ENCODE results near the gene RLF.

The RLF gene

DNA sequence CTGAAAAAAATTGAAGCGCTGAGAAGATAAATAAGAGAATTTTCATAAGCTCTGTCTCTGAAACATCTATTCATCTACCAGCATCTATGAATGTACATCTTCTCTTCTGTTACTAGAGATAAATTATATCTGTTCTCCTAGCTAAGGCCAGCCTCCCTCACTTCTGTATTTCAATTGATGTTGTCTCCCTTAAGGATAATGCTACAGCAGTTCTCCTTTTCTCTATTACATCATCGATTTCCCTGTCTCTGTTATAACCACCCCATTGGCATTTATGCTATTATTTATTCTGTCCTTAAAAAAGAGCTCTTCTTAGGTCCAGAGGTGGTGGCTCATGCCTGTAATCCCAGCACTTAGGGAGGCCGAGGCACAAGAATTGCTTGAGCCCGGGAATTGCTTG, 43.7 kb downstream of the RLF start:
- TF ChIP-seq FOXP2 (optimal IDR thresholded peaks at IDR 0.05; ENCODE audit: borderline replicate concordance, extremely low read depth, extremely low read length, insufficient read depth) (no peak), SIN3A (IDR thresholded peaks at IDR 0.05; ENCODE audit: borderline replicate concordance, insufficient read depth, low read length) (no peak), TAF1 (IDR thresholded peaks at IDR 0.05; ENCODE audit: borderline replicate concordance, insufficient read depth, low read length) (no peak), POLR2AphosphoS5 (IDR thresholded peaks at IDR 0.05; ENCODE audit: low read depth, low read length) (no peak)
- TF ChIP-seq, protein P1, sequence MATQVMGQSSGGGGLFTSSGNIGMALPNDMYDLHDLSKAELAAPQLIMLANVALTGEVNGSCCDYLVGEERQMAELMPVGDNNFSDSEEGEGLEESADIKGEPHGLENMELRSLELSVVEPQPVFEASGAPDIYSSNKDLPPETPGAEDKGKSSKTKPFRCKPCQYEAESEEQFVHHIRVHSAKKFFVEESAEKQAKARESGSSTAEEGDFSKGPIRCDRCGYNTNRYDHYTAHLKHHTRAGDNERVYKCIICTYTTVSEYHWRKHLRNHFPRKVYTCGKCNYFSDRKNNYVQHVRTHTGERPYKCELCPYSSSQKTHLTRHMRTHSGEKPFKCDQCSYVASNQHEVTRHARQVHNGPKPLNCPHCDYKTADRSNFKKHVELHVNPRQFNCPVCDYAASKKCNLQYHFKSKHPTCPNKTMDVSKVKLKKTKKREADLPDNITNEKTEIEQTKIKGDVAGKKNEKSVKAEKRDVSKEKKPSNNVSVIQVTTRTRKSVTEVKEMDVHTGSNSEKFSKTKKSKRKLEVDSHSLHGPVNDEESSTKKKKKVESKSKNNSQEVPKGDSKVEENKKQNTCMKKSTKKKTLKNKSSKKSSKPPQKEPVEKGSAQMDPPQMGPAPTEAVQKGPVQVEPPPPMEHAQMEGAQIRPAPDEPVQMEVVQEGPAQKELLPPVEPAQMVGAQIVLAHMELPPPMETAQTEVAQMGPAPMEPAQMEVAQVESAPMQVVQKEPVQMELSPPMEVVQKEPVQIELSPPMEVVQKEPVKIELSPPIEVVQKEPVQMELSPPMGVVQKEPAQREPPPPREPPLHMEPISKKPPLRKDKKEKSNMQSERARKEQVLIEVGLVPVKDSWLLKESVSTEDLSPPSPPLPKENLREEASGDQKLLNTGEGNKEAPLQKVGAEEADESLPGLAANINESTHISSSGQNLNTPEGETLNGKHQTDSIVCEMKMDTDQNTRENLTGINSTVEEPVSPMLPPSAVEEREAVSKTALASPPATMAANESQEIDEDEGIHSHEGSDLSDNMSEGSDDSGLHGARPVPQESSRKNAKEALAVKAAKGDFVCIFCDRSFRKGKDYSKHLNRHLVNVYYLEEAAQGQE (IDR thresholded peaks at IDR 0.05; ENCODE audit: insufficient read depth in 1 of 2, low read depth in 2 of 2, low read length in 2 of 2), result no peak

DNA sequence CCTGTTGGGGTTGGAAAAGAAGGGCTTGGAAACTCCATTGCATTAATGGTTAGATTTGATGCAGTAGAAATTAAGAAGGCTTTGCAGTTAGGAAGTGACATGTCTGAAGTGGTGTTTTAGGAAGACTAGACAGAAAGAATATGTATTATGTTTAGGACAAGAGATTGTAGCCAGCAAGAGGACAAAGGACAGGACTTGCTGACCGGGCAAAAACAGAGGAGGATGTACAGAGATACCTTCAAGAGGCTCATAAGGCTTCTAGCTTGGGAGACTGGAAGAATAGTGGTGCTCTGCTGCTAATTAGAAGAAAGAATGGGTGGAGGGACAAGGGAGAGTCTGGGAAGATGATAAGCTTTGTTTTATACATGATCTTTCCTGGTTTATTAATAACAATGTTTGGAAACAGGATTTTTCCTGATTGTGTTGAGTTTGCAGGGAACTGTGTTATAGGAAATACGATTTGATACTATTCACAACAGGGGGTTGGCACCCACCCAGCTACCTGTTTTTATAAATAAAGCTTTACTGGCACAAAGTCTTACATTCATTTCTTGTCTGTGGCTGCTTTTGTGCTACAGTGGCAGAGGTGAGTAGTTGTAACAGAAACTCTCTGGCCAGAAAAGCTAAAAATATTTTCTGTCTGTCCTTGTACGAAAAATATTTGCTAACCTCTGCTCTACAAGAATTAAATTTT, 49.5 kb downstream of the RLF start:
- TF ChIP-seq, protein P1 (IDR thresholded peaks at IDR 0.05; ENCODE audit: insufficient read depth in 1 of 2, low read depth in 2 of 2, low read length in 2 of 2), result no peak
- no peak for TF ChIP-seq FOXP2 (optimal IDR thresholded peaks at IDR 0.05; ENCODE audit: borderline replicate concordance, extremely low read depth, extremely low read length, insufficient read depth)
- TF ChIP-seq TAF1 (IDR thresholded peaks at IDR 0.05; ENCODE audit: borderline replicate concordance, insufficient read depth, low read length), result no peak
- TF ChIP-seq POLR2AphosphoS5 (IDR thresholded peaks at IDR 0.05; ENCODE audit: low read depth, low read length), result no peak
- no peak for TF ChIP-seq SIN3A (IDR thresholded peaks at IDR 0.05; ENCODE audit: borderline replicate concordance, insufficient read depth, low read length)

DNA sequence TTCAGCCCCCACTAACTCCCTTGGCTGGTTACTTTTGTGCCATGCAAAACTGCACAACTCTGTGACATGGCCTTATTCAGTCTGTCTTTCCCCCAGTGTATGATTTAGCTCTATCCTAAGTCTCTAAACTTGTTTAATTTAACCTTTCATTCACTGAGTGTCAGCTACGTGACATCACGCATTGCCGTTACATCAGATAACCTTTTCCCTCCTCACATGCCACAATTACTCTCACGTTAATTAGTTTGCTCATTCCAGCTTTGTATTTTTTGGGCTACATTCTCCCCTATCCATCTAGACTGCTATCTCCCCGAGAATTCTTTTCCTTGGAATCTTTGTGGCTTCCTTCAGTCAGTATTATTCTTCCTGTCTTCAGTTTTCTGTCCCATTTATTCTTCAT, 57.1 kb downstream of the RLF start:
- TF ChIP-seq, protein P1 (IDR thresholded peaks at IDR 0.05; ENCODE audit: insufficient read depth in 1 of 2, low read depth in 2 of 2, low read length in 2 of 2), result no peak
- TF ChIP-seq SIN3A (IDR thresholded peaks at IDR 0.05; ENCODE audit: borderline replicate concordance, insufficient read depth, low read length), result no peak
- no peak for TF ChIP-seq TAF1 (IDR thresholded peaks at IDR 0.05; ENCODE audit: borderline replicate concordance, insufficient read depth, low read length)
- TF ChIP-seq POLR2AphosphoS5 (IDR thresholded peaks at IDR 0.05; ENCODE audit: low read depth, low read length), result no peak
- TF ChIP-seq FOXP2 (optimal IDR thresholded peaks at IDR 0.05; ENCODE audit: borderline replicate concordance, extremely low read depth, extremely low read length, insufficient read depth), result no peak

DNA sequence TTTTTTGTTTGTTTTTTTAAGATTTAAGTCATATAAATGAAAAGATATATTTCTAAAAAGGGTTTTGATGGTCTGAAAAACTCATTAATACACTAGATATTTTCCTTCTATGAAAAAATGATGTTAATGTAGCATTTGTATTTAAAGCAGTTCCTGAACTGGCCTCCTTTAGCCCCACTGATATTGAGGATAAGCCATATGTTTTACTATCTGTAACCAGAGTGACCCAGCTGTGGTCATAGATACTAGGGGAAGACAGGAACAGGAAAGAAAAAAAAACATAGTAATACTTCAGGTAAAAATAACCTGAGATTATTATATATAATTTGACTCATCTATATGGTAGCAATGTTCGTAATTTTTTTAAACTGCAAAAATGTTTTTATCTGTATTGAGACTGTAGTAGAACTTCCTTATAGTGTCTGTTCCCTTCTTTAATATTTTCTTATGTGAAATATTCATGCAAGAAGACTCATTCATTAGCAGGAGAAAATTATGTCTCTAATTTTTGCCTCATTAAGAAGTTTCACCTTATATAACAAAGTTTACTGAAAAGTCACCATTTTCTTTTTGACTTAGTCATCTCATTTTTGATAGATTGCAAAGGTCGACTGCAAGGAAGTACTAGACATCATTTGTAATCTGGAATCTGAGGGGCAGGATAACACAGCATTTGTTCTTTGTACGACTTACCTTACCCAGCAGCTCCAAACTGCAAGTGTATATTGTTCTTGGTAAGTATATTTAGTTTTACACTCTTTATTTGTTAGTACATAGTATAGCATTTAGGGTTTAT, 61.0 kb downstream of the RLF start:
- TF ChIP-seq, protein P1 (IDR thresholded peaks at IDR 0.05; ENCODE audit: insufficient read depth in 1 of 2, low read depth in 2 of 2, low read length in 2 of 2), result no peak
- TF ChIP-seq TAF1 (IDR thresholded peaks at IDR 0.05; ENCODE audit: borderline replicate concordance, insufficient read depth, low read length), result no peak
- TF ChIP-seq POLR2AphosphoS5 (IDR thresholded peaks at IDR 0.05; ENCODE audit: low read depth, low read length), result no peak
- TF ChIP-seq FOXP2 (optimal IDR thresholded peaks at IDR 0.05; ENCODE audit: borderline replicate concordance, extremely low read depth, extremely low read length, insufficient read depth), result no peak
- no peak for TF ChIP-seq SIN3A (IDR thresholded peaks at IDR 0.05; ENCODE audit: borderline replicate concordance, insufficient read depth, low read length)

Data from PFSK-1 (cell line).